ENCODE results near the gene RPP25.

Gene RPP25

DNA sequence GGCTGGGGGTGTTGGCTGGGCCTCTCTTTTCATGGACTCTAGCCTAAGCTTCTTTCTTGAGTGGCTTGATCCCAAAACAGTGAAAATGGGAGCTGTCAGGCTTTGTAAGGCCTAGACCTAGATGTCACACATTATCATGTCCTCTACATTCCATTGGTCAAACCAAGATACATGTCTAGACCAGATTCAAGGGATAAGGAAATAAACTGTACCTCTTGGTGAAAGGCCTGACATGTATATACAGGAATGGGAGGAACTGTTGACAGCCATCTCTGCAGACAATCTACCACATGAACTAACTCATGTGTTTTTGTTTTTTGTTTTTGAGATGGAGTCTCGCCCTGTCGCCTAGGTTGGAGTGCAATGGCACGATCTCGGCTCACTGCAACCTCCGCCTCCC, 11.1 kb upstream of the RPP25 start:
- no peak for DNase-seq
- intact Hi-C loops (cut with DNase I) = no loop called here

DNA sequence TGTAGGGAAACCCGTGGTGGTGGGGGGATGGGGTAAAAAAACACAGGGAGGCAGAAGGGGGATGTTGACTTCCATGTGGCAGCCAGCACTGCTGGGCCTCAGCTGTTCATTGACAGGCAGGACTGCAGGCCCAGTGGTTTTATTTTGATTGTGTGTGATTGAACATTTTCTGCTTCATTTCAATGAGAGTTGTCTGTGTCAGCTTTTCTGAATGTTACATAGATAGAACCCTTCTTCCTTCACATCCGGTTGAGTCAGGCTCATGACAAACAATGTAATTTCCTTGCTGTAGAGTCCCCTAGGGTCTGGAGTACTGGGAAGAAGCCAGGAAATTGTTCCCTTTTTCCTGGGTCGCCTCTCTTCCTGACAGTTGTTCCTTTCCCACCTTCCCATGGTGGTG, 8.2 kb upstream of the RPP25 start:
- DNase-seq = no peak
- intact Hi-C loops (cut with DNase I) = no loop called here

DNA sequence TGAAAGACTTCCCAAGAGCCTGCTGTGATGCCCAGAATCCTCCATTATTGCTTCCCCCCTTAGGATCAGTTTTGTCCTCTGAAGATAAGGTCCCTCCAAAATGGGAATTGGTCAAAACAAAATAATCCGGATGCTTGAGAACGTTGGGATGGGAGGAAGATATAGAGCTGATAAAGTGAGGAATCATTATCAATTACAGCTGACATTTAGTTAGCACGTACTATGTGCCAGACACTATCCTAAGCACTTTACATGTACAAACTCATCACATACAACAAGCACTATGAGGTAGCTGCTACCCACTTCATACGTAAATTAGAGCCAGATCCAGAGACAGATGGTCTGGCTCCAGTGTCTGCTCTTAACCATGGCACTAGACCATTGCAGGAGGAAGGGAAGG, 6.6 kb upstream of the RPP25 start:
- DNase-seq = no peak
- intact Hi-C loops (cut with DNase I) = no loop called here

DNA sequence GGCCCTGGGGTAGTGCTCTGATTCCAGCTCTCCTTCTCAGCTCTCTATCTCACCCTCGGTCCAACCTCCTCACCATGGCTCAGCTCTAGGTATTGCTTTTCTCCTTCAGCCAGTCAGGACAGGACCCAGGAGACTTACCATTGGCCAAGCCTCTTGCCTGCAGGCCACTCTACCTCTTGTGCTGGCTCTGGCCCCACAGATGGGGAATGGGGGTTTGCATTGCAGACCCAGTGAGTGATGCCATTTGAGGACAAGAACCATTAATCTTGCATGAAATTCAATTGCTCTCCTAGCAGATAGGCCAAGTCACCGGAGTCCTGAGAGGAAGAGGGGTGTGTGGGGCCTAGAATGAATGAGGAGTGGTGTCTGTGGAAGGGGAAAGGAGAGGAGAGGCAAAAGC, 6.1 kb upstream of the RPP25 start:
- intact Hi-C loops (cut with DNase I) = no loop called here
- no peak for DNase-seq

DNA sequence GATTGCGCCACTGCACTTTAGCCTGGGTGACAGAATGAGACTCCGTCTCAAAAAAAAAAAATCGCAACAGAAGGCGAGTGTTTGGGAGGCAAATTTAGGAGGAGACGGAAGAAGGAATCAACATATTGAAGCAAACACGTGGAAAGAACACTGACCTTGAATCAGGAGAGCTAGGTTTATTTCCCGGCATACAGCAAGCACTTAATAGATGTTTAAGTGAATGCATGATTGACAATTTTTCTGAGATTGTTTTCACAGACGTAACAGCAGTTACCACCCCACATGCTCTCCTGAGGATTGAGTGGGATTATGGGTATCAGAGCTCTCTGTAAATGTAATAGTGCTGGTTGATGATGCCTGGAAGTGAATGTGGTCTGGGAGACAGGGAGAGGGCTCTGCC, 5.6 kb upstream of the RPP25 start:
- DNase-seq = no peak
- intact Hi-C loops (cut with DNase I) = no loop called here

DNA sequence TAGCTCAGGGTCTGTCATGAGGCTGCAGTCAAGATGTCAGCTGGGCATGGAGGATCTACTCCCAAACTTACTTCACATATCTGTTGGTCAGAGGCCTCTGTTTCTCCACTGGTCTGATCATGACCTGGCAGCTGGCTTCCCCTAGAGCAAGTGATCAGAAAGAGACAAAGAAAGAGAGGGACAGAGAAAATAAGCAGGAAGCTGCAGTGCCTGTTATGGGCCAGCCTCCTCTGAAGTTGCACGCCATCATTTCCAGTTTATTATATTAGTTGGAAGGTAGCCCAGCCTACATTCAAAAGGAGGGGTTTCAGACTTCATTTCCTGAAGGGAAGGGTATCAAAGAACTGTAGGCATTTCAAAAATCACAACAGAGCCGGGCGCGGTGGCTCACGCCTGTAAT, 5.0 kb upstream of the RPP25 start:
- intact Hi-C loops (cut with DNase I) = no loop called here
- no peak for DNase-seq

DNA sequence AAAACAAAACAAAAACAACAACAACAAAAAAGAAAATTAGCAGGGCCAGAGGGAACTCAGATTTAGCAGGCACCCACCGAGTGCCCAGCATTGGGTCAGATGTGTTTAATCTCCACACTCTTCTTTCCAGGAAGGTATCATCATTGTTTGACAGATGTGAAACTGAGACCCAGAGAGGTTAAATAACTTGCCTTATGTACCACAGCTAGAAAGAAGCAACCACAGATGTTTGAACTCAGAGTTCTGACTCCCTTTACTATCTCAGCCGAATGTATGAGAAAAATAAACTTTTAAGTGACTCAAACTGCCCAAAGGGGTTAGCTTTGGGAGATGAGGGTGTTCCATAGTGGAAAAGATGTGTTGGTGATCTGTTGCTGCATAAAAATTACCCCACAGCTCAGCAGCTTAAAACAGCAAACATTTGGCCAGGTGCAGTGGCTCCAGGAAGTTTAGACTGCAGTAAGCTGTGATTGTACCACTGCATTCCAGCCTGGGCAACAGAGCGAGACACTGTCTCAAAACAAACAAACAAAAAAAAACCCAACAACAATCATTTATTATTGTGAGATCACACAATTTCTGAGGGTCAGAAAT, 4.5 kb upstream of the RPP25 start:
- DNase-seq = no peak
- intact Hi-C loops (cut with DNase I) = no loop called here

DNA sequence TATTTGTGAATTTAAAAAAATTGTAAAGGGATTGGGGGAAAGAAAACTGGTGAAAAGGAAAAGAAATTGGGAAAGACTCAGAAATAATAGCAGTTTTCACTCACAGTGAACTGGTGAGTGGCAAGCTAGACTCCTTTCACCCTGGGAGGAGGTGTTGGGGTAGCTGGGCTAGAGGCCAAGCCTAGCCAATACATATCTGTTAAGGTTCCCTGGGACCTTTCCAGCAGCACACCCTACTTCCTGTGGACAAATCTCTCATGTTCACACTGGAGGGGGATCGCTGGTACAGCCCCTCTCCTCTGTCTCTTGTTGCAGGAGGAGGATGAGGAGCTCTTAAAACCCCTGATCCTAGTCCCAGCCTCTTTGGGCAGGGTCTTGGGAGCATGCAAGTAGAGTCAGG, 3.7 kb upstream of the RPP25 start:
- DNase-seq = no peak
- intact Hi-C loops (cut with DNase I) = no loop called here

DNA sequence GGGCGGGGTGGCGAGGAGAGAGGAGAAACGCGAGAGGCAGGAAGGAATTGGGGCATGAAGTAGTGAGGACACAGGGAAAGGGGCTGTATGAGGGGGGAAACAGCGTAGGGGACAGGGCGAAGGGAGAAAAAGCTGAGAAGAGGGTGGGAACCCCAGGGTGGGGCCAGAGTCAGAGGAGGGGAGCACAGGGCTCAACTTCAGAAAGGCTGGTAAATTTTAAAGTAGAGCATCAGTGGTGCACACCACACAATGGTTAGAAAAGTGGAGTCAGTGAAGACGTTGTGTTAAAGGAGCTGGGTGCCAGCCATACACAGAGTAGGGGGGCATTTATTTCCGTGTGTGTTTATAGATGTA, 3.0 kb upstream of the RPP25 start:
- intact Hi-C loops (cut with DNase I) = no loop called here
- DNase-seq = no peak

DNA sequence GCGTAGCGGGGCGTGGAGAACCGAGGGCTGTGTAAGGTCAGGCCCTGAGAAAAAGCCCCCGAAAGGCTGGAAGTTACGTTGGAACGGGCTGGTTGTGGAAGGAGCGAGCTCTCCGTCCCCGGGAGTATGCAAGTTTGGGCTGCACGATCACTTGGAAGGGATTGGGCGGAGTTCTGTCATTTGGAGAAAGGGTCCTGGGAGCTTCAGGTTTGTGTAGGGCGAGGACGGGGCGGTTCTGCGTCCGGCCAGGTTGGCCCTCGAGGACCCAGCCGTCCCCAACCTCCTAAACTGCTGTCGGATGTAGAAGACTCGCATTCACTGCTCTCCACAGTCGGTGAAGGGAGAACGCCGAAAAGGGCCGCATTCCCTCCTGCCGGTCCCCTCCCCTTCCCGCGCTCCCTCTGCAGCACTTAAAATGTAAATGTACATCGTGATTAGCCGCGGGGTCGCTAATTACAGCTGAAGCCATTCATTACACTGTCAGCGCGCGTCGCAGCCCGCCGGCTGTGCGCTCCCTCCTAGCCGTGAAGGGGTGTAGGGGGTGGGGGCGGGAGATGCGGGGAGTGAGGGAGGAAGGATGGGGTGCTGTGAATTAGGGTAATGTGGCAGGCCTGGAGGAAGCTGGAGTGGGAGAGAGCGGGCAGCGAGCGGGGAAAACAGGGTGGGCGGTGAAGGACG, 2.5 kb upstream of the RPP25 start:
- intact Hi-C loops (cut with DNase I) = no loop called here
- DNase-seq = no peak

DNA sequence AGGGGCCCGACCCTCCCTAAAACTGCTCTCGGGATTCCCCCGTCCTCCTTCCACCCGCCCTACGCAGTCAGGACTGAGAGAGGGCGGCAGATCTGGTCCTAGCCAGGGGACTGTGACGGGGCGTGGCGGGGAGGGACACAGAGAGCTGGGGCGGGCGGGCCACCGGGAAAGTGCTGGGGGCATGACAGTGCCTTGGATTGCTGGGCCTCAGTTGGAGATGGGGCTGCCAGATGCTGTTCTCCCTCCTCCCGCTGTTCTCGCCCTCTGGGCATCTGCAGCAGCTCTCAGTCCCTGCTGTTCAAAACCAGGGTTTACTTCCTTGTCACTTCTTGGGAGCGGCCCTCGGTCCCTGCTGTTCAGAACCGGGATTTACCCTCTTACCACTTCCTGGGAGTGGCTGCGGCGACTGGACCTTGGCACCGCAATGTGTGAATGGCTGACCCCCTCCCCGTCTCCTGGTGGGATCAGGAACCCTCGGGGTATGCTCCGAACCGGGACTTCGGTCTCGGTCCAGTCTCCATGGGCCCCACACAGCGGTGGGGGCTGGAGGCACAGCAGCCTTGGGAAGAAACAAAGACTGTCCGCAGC, 1.8 kb upstream of the RPP25 start:
- intact Hi-C loops (cut with DNase I) = no loop called here
- peak in 7 of 42 donors; percentile 10 to 50 (median 20) for DNase-seq

DNA sequence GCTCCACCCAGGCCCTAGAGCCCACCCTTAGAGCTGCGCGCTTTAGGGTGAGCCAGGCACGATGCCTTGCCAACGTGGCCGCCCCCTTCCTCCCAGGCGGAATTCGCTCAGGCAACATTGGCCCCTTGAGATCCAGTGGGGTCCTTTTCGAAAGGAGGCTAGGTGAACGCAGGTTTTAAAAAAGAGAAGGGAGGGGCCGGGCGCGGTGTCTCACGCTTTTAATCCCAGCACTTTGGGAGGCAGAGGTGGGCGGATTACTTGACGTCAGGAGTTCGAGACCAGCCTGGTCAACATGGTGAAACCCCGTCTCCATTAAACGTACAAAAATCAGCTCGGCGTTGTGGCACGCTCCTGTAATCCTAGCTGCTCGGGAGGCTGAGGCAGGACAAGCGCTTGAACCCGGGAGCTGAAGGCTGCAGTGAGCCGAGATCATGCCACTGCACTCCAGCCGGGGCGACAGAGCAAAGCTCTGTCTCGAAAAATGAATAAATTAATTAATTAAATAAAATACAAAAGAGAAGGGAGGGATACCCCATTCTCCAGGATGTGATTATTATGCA, 984 bp upstream of the RPP25 start:
- intact Hi-C loops (cut with DNase I) = no loop called here
- peak in 1 of 42 donors; percentile 22 for DNase-seq

DNA sequence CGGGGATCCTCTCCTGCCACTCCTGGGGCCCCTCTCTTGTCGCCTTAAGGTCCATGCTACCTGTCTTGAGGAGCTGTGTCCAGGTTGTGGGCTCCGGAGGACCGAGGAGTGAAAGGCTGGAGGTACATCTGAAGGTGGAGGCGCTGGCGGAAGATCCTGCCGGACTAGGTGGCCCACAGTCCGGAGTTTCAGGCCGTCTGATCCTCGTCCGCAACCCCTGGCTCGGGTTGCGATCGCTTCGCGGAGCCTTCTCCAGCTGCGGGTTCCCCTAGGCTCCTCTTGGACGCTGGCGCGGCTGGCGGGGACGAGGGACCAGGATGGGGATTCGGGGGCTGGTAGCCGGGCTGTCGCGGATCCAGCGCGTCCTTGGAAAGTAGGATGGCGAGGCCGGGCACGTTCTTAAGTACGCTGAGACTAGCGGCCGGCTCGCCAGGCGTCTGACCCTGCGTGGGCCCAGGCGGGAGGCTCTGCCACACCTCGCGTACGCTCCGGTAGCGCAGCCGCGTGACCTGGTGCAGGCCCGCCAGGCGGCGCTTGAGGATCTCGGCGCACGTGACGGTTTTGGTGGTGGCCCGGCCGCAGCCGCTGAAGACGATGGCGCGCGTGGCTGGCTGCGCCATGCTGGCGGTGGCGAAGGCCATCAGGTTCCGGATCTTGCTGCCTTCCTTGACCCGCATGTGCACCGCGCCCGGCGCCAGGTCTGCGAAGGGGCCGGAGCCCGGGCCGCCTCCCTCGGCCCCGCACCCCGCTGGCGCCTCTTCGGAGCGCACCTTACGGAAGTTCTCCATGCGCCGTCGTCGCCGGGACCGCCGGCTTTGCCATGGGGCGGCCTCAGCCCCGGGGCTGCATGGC, 550 bp downstream of the RPP25 start:
- peak; percentile 34 to 83 (median 63) for DNase-seq
- intact Hi-C loops (cut with DNase I) = no loop called here

DNA sequence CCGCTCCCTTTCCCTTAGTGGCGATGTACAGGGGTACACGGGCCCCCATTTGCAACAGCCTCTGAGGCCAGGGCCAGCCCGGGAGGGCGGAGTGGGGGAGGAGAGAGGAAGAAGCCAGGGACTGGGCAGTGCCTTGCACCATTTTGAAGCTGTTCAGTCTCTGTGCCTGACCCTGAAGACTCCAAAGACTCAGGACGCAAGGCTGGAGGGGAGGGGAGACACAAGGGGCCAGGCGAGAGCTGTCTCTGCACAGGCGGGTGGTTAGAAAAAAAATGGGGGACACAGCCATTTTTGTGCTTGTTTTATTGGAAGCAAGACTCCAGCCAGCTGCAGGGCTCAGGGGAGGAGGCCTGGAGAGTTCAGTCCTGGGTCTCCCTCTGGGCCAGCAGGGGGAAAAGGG, 1.6 kb downstream of the RPP25 start:
- DNase-seq = no peak
- intact Hi-C loops (cut with DNase I) = no loop called here

DNA sequence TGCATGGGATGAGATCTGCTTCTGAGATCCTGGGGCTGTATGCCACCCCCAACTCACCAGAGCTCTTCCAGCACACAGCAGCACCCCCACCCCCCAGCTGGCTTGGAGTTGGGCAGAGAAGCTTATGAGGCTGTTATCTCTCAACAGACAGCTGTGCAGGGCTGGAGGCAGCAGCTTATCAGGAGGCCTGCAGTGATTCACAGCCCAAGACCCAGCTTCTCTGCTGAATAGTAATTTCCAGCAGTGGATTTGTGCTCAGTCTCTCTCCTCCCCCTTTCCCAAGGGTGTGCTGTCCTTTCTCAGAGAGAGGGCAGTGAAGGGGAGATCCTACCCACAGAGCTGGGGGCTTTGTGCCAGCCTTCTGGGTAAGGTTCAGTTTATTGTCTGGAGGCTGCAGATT, 2.1 kb downstream of the RPP25 start:
- intact Hi-C loops (cut with DNase I) = no loop called here
- DNase-seq = no peak

DNA sequence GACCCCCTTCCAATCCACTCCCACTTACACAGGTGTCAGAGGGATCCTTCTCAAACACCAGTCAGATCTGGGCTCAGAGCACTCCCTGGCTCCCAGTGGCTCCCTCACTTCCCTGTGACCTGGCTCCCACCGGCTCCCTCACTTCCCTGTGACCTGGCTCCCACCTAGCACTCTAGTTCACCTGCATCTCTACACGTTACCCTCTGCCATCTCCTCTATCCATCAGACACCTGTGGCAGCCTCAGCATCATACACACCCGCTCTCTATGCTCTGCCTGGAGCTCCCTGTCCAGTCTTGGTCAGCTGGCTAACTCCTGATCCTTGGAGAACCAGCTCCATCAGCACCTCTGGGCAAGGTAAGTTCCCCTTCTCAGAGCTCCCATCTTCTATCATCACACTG, 5.6 kb downstream of the RPP25 start:
- intact Hi-C loops (cut with DNase I) = no loop called here
- DNase-seq = no peak

DNA sequence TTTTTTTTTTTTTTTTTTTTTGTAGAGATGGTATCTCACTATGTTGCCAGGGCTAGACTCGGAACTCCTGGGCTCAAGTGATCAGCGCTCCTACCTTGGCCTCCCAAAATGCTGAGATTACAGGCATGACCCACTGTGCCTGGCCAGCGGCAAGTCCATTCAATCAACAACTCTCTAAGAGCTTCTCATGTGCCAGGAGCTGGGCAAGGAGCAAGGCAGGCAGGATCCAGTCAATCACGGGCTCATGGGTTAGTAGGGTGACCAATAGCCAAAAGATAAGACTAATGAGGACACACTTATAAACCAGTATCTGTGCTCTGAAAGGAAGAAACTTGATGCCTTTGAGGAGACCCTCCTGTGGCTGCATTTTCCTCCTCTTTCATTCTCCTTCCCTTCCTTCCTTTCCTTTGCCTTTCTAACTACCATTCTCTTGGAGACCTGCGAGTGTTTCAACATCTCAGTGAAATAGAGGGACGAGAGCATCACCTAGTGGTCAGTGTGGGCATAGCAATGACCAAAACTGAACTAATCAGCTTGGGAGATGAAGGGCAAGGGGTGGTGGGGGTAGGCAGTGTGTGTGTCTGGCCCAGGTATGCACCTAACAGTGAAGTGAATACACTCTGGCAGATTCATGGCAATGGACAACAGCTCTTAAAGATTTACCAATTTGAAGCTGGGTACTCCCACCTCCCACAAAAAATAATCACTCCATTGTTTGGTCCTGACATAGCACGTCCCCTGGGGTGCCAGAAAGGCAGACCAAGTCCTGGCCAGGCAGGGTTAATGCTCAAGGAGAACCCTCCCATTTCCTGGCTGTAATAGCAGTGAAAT, 6.3 kb downstream of the RPP25 start:
- peak; percentile 13 to 94 (median 83) for DNase-seq
- intact Hi-C loops (cut with DNase I) = no loop called here

DNA sequence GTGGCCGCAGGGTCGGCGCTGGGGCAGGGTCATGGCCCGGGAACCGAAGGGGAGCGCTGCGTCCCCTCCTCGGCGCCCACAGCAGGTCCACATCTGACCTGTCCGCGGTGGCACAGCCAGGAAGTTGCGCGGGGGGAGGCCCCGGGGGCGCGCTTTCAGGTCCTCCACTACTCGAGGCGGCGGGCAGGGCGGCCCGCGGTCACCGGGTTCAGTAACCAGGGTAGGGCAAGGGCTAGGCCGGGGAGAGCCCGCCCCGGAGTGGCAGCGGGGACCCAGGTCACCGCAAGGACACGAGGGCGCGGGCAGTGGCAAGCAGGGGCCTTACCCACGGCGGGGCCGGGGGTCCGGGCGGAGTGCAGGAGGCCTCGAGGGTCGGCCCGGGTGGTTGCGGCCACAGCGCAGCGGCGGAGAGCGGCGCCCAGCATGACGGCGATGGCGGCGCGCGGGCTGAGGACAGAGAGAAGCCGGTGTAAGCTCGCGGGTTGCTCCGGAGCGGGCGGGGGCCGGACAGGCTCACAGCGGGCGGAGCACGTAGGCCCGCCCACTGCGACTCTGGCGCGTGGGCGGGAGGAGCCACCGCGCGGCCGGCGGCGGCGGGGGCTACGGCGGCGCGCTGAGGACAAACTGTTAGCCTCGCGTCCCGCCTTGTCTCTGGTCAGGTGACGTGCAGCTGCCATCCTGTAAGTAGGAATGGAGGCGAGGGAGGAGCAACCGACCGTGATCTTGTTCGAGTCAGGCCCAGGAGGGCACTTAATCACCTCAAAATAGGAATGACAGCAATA, 18.8 kb downstream of the RPP25 start, which contains the start of gene COX5A:
Gene COX5A (minus strand): TSS at position 484 of the 782 bp plus-strand sequence. CDS start 59 bp downstream, at position 425.
- intact Hi-C loops (cut with DNase I) = no loop called here
- DNase-seq = peak; percentile 86 to 97 (median 94)
